Pancreas (tissue), 10 donors: ENCODE data around the gene IRAK2. TPM values are rescaled to one million over a fixed set of nuclear protein-coding genes. Genes with fewer than 3 reads are reported as not detected.

Experiments
- ATAC-seq, 4 donors: fragments of 200-7000 bp; cut with Tn5 transposase; one replicate each; pipeline versions ENCODE4 v1.8.0 to v1.9.1; 2020; ENCODE audit warnings: mild to moderate bottlenecking in 4 of 4, moderate library complexity in 4 of 4
- DNase-seq, 6 donors: peaks; one replicate each; pipeline ENCODE4 v3.0.0-alpha.2; 2020
- FAIRE-seq: peaks from 2 replicates; lab custom pipeline; 2012; peaks lifted over from hg19 to GRCh38; lab: Jason Lieb, UNC
- H3K27ac ChIP-seq, 4 donors: fragments of 200-600 bp; sonication (generic); 1 replicate in 3 of 4; 2 replicates in 1 of 4; pipeline versions ENCODE4 v1.5.0 to v1.8.0; 2020
- H3K27me3 ChIP-seq, 4 donors: fragments of 200-600 bp; one replicate each; pipeline ENCODE4 v1.8.0; 2021
- H3K36me3 ChIP-seq, 3 donors: fragments of 200-600 bp; sonication (generic) in 1 of 3; one replicate each; pipeline versions ENCODE4 v1.5.0 to v1.8.0; 2020 to 2021
- H3K4me1 ChIP-seq, 3 donors: fragments of 200-600 bp; one replicate each; pipeline ENCODE4 v1.8.0; 2021
- H3K4me3 ChIP-seq, 4 donors: fragments of 200-600 bp; sonication (generic) in 2 of 4; one replicate each; pipeline versions ENCODE4 v1.5.0 to v1.8.0; 2020 to 2021
- H3K9me3 ChIP-seq, 4 donors: fragments of 200-600 bp; one replicate each; pipeline ENCODE4 v1.8.0; 2021
- WGBS, 2 donors: extraction: QIAGEN DNeasy Blood & Tissue Kit; methylation state at CpG; one replicate each; pipeline ENCODE4 v1.1.7; 2013; 5-methylcytosine and 5-hydroxymethylcytosine counted together
- intact Hi-C, 3 donors: fragments of 100-400 bp; cut with DNase I; formaldehyde crosslinking; loops; one replicate each; pipeline versions ENCODE4 v1.11.1 to v1.14.2; 2022
- polyA plus RNA-seq, 2 donors: library from polyadenylated mRNA; stranded (reverse); fragments of 200-250 nt; gene quantifications; one replicate each; pipeline ENCODE4 v1.2.3, GENCODE V29; 2013
- total RNA-seq, 6 donors: library from RNA; stranded (reverse); fragmentation: NEBNext Ultra II Directional in 4 of 6; extraction: Animal tissue kit (Norgen Biotek cat#: 25700) in 4 of 6; gene quantifications; one replicate each; pipeline versions ENCODE4 v1.2.1 to v1.2.4, GENCODE V29; 2021 to 2023
- TF ChIP-seq, protein P1 (sequence below), 4 donors: fragments of 200-600 bp; sonication (generic) in 3 of 4; IDR thresholded peaks; one replicate each; pipeline versions ENCODE4 v1.5.0 to v1.8.0; 2021; ENCODE audit warnings: antibody characterized with exemption in 4 of 4
- donor health status: healthy with polysubstance abuse.
- donor health status: DM: no; HTN: no; CAD: no; lungs with moderate emphysema.
- donor health status: DM: no; HTN: no; CAD: no.
- donor health status: control.
- donor health status: control.
- donor health status: Bipolar disorder and iron deficiency.
- donor health status: DM: yes; HTN: yes; CAD: no.
- donor health status: DM: no; HTN: no; CAD: no.
- donor health status: DM: no; HTN: no; CAD: no.
- donor health status: DM: yes; HTN: yes; CAD: no.

The IRAK2 gene
- total and polyA plus RNA-seq, 8 donors: 0.74 to 5.4 (median 1.2) TPM

DNA sequence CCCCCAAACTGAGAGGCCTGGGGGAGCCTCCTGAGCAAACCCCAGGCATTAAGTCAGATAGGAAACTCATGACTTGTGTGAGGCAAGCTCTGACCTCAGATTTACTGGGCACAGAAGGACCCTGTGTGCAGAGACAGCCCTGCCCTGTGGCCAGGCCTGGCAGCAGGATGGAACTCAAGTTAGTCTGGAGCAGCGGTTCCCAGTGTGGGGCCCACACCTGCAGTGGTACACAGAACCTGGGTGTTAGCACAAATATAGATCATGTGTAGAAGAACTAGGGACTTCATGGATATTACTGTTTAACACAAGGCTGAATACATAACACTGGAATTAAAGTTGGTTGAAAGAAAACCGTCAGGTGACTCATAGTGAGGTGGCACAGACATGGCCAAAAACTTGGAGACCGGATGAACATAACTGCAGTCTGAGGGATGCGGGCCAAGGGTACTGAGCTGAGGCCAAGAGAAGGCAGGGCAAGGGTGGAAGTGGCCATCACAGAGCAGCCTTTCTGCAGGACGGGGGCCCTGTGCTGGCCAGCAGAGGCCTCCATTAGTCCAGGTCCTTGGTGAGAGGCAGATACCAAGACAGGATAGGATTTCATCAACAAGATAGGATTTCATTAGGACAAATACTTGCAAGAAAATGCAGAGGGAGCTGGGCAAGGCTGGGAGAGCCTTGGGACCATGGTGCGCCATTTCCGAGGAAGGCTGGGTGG lies 40.9 kb downstream of the IRAK2 start:
- H3K4me1 ChIP-seq: peaks cover 10 to 19% (median 15%) of the 10 kb centered on the region in 3 donors
- peak overlapping the region in 2 of 4 donors; percentile 33 to 66 for H3K27ac ChIP-seq
- peak in 3 of 4 donors; percentile 24 to 50 (median 50) for ATAC-seq
- intact Hi-C loops: no loop called here
- H3K4me3 ChIP-seq: no peak overlapping the region
- no peak for FAIRE-seq
- no peaks in the 10 kb centered on the region for H3K9me3 ChIP-seq
- WGBS, 2 donors: 86 to 92% methylated on average over 7 of the region's 7 CpGs
- TF ChIP-seq, protein P1, sequence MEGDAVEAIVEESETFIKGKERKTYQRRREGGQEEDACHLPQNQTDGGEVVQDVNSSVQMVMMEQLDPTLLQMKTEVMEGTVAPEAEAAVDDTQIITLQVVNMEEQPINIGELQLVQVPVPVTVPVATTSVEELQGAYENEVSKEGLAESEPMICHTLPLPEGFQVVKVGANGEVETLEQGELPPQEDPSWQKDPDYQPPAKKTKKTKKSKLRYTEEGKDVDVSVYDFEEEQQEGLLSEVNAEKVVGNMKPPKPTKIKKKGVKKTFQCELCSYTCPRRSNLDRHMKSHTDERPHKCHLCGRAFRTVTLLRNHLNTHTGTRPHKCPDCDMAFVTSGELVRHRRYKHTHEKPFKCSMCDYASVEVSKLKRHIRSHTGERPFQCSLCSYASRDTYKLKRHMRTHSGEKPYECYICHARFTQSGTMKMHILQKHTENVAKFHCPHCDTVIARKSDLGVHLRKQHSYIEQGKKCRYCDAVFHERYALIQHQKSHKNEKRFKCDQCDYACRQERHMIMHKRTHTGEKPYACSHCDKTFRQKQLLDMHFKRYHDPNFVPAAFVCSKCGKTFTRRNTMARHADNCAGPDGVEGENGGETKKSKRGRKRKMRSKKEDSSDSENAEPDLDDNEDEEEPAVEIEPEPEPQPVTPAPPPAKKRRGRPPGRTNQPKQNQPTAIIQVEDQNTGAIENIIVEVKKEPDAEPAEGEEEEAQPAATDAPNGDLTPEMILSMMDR (IDR thresholded peaks at IDR 0.05): no peak
- DNase-seq: peak in 1 of 6 donors; percentile 40
- no peaks in the 10 kb centered on the region for H3K27me3 ChIP-seq
- no peaks in the 10 kb centered on the region for H3K36me3 ChIP-seq

DNA sequence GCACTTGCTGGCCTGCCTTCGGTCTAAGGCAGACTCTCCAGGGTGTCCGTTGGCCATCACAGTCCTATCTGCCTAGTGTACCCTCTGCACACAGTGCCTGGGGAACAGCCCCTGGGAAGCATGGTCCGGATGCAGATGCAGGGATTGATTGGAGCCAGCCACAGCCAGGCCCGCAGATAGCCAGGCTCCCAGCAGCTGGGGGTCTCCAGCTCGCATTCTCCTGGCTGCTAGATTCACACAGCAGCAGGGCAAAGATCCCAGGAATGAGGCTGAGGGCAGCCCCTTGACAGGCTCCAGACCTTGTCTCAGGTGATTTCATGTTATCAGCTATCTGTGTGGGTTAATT lies 41.4 kb downstream of the IRAK2 start:
- DNase-seq (no peak), ATAC-seq (no peak), FAIRE-seq (no peak)
- H3K27ac ChIP-seq: peak overlapping the region in 1 of 4 donors; percentile 66
- TF ChIP-seq, protein P1 (IDR thresholded peaks at IDR 0.05): no peak
- H3K4me1 ChIP-seq: peaks cover 10 to 19% (median 15%) of the 10 kb centered on the region in 3 donors
- no peaks in the 10 kb centered on the region for H3K36me3 ChIP-seq
- intact Hi-C loops: no loop called here
- no peaks in the 10 kb centered on the region for H3K27me3 ChIP-seq
- 79 to 87% methylated on average over 5 of the region's 5 CpGs for whole genome bisulfite sequencing, 2 donors
- no peaks in the 10 kb centered on the region for H3K9me3 ChIP-seq
- no peak overlapping the region for H3K4me3 ChIP-seq

DNA sequence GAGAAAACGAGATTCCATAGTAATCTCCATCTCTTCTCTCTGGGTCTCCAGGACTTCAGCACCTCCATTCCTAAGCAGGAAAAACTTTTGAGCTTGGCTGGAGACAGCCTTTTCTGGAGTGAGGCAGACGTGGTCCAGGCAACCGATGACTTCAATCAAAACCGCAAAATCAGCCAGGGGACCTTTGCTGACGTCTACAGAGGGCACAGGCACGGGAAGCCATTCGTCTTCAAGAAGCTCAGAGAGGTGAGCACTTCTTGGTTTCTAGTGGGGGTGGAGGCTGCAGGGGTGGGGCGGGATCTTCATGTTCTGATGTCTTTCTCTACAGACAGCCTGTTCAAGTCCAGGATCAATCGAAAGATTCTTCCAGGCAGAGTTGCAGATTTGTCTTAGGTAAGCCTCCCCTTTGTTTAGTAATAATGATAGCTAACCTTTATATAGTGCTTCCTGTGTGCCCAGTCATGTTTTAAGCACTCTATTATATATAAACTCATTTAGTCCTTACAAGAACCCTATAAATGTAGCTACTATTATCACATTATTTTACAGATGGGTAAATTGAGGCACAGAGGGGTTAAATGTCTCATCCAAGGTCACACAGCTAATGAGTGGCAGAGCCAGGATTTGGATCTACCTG lies 48.6 kb downstream of the IRAK2 start:
- Histone ChIP-seq H3K27ac (no peak overlapping the region), H3K4me1 (no peaks in the 10 kb centered on the region), H3K4me3 (no peak overlapping the region), H3K36me3 (no peaks in the 10 kb centered on the region), H3K27me3 (no peaks in the 10 kb centered on the region), H3K9me3 (no peaks in the 10 kb centered on the region)
- DNase-seq (no peak), ATAC-seq (no peak), FAIRE-seq (no peak)
- WGBS, 2 donors: 85 to 87% methylated on average over 9 of the region's 9 CpGs
- TF ChIP-seq, protein P1 (IDR thresholded peaks at IDR 0.05): no peak
- intact Hi-C loops: no loop called here

DNA sequence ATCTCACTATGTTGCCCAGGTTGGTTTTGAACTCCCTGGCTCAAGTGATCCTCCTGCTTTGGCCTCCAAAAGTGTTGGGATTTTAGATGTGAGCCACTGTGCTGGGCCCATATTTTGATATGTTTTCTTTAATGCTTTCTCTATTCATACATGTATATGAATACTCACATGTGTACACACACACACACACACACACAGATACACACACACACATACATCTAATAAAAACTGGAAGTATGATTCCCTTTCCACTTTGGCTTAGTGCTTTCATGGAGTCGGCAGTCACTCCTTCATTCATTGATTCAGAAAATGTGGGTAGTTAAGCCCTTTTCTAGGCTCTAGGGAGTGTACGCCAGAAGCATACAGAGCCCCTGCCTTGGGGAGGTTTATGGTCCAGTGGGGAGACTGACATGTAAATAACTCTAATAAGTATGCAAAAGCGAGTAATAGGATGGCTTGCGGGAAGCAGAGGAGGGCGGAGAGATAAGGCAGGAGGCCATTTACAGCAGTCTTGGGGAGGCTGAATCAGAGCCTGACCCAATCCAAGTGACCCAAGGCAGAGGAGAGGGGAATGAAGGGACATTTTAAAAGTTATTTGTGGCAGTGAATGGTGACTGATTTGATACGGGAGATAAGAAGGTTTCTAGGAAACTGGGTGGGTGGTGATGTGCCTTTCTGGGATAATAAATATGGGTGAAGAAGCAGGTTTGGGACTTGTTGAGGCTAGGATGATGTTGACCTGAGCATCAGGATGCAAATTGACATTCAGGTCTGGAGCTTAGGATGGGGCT lies 51.1 kb downstream of the IRAK2 start:
- no peaks in the 10 kb centered on the region for H3K36me3 ChIP-seq
- H3K27me3 ChIP-seq: no peaks in the 10 kb centered on the region
- intact Hi-C loops: no loop called here
- DNase-seq (no peak), ATAC-seq (no peak), FAIRE-seq (no peak)
- 88 to 94% methylated on average over 6 of the region's 6 CpGs for WGBS, 2 donors
- no peaks in the 10 kb centered on the region for H3K4me1 ChIP-seq
- H3K4me3 ChIP-seq: no peak overlapping the region
- TF ChIP-seq, protein P1 (IDR thresholded peaks at IDR 0.05): no peak
- no peaks in the 10 kb centered on the region for H3K9me3 ChIP-seq
- no peak overlapping the region for H3K27ac ChIP-seq
